A673 (cell line): ENCODE measurements around the gene GNAZ.

Experiments used
- CTCF ChIP-seq: fragments of 300-800, 200-600 bp; sonication (generic); conservative IDR thresholded peaks from 2 replicates; pipeline ENCODE4 v1.5.1; 2017; ENCODE audit warnings: low read depth, mild to moderate bottlenecking, antibody characterized with exemption, low read length, moderate library complexity, mixed read lengths
- EZH2 ChIP-seq: fragments of 200-600 bp; sonication (generic); IDR thresholded peaks from 2 replicates; pipeline ENCODE4 v1.6.1; 2017; ENCODE audit warnings: borderline replicate concordance, low read depth, mild to moderate bottlenecking, mixed read lengths, antibody characterized with exemption, low read length; ENCODE audit not compliant: poor library complexity, severe bottlenecking

GRCh38 chr22:23127788-23128187 is 57.5 kb downstream of the GNAZ start:
- TF ChIP-seq CTCF (no peak), EZH2 (no peak)
